Measurements from ENCODE around the gene TRIO. TPM values are rescaled to one million over a fixed set of nuclear protein-coding genes. Genes with fewer than 3 reads are reported as not detected.

TRIO gene
- total RNA-seq, 3 donors from 2014 or later (not counting 1 experiment from before 2014, with no cell fraction given) = 84.6 to 136 (median 94.3) TPM

DNA sequence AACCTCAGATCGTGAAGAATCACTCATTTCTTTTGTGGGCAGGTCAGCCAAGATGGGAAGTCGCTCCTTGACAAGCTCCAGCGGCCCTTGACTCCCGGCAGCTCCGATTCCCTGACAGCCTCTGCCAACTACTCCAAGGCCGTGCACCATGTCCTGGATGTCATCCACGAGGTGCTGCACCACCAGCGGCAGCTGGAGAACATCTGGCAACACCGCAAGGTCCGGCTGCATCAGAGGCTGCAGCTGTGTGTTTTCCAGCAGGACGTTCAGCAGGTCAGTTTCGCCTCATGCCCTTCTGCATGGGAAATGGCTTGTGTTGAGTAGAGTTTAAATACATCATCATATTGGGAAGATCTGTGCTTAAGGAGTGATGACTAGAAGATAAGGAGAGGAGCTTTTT, 173.3 kb downstream of the TRIO start:
- H3K4me3 ChIP-seq (ENCODE audit: low read length) = no peak overlapping the region
- WGBS (ENCODE audit: insufficient coverage) = 94% methylated on average over 12 of the region's 12 CpGs
- DNase-seq (no peak), ATAC-seq (no peak)
- peaks cover 12% of the 10 kb centered on the region for H3K36me3 ChIP-seq (ENCODE audit: control insufficient read depth, insufficient read depth, low read length)
- H3K27ac ChIP-seq (ENCODE audit: low read length) = no peak overlapping the region
- no peaks in the 10 kb centered on the region for H3K4me1 ChIP-seq (ENCODE audit: control insufficient read depth, insufficient read depth, low read length)
- no peaks in the 10 kb centered on the region for H3K9me3 ChIP-seq (ENCODE audit: control insufficient read depth, insufficient read depth, low read length)
- Mint-ChIP-seq H3K36me3 (no peaks in the 10 kb centered on the region), H3K4me1 (peaks cover 0 to 8% of the 10 kb centered on the region in 2 donors), H3K4me3 (no peak overlapping the region), H3K27me3 (ENCODE audit: low read depth in 2 of 2) (no peaks in the 10 kb centered on the region), H3K9me3 (no peaks in the 10 kb centered on the region), H3K27ac (no peak overlapping the region)
- no peaks in the 10 kb centered on the region for H3K27me3 ChIP-seq (ENCODE audit: control insufficient read depth, insufficient read depth, low read length)
- intact Hi-C loops (cut with micrococcal nuclease) = no loop called here
- TF ChIP-seq, protein P1, sequence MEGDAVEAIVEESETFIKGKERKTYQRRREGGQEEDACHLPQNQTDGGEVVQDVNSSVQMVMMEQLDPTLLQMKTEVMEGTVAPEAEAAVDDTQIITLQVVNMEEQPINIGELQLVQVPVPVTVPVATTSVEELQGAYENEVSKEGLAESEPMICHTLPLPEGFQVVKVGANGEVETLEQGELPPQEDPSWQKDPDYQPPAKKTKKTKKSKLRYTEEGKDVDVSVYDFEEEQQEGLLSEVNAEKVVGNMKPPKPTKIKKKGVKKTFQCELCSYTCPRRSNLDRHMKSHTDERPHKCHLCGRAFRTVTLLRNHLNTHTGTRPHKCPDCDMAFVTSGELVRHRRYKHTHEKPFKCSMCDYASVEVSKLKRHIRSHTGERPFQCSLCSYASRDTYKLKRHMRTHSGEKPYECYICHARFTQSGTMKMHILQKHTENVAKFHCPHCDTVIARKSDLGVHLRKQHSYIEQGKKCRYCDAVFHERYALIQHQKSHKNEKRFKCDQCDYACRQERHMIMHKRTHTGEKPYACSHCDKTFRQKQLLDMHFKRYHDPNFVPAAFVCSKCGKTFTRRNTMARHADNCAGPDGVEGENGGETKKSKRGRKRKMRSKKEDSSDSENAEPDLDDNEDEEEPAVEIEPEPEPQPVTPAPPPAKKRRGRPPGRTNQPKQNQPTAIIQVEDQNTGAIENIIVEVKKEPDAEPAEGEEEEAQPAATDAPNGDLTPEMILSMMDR (IDR thresholded peaks at IDR 0.05) = no peak

DNA sequence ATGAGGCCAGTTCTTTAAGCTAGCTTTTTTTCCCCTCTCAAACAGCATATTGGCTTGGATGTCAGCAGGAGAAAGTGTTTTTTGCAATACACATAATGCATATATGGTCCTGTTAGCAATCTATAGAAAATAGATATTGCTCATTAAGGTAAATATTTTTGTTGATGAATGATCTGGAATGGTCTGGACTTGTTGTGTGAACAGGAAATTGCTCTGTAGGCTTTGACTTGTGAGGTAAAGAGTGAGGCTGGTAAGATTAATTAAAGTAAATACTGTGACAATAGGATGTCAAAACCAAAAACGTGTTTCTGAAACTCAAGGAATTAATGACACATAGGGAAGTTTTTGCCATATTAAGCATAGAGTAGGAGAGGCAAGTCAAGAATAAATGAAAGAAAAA, 176.0 kb downstream of the TRIO start:
- ATAC-seq (no peak), DNase-seq (no peak)
- peaks cover 10% of the 10 kb centered on the region for H3K36me3 ChIP-seq (ENCODE audit: control insufficient read depth, insufficient read depth, low read length)
- Mint-ChIP-seq H3K4me1 (peaks cover 0 to 8% of the 10 kb centered on the region in 2 donors), H3K36me3 (no peaks in the 10 kb centered on the region), H3K27ac (no peak overlapping the region), H3K9me3 (no peaks in the 10 kb centered on the region), H3K4me3 (no peak overlapping the region), H3K27me3 (ENCODE audit: low read depth in 2 of 2) (no peaks in the 10 kb centered on the region)
- H3K27ac ChIP-seq (ENCODE audit: low read length) = no peak overlapping the region
- TF ChIP-seq, protein P1 (IDR thresholded peaks at IDR 0.05) = no peak
- WGBS (ENCODE audit: insufficient coverage) = 56% methylated on average over 1 of the region's 1 CpG
- no peak overlapping the region for H3K4me3 ChIP-seq (ENCODE audit: low read length)
- no peaks in the 10 kb centered on the region for H3K9me3 ChIP-seq (ENCODE audit: control insufficient read depth, insufficient read depth, low read length)
- intact Hi-C loops (cut with micrococcal nuclease) = no loop called here
- H3K4me1 ChIP-seq (ENCODE audit: control insufficient read depth, insufficient read depth, low read length) = no peaks in the 10 kb centered on the region
- H3K27me3 ChIP-seq (ENCODE audit: control insufficient read depth, insufficient read depth, low read length) = no peaks in the 10 kb centered on the region

DNA sequence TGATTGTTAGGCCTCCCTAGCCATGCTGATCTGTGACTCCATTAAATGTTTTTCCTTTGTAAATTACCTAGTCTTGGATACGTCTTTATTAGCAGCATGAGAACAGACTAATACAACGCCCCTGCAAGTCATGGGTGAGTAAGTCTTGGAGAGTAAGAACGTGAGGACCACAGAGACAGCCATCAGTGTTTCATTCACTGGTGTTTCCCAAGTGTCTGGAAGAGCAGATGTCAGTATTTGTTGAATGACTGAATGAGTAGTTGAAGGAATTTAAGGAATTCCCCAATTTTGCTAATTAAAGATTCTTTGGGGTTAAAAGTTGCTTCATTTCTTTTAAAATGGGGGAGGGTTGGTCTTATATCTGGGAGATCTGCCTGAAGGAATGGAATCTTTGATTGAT, 178.8 kb downstream of the TRIO start:
- Histone ChIP-seq H3K27me3 (ENCODE audit: control insufficient read depth, insufficient read depth, low read length) (no peaks in the 10 kb centered on the region), H3K4me3 (ENCODE audit: low read length) (no peak overlapping the region), H3K27ac (ENCODE audit: low read length) (no peak overlapping the region), H3K36me3 (ENCODE audit: control insufficient read depth, insufficient read depth, low read length) (peaks cover 4% of the 10 kb centered on the region), H3K4me1 (ENCODE audit: control insufficient read depth, insufficient read depth, low read length) (no peaks in the 10 kb centered on the region), H3K9me3 (ENCODE audit: control insufficient read depth, insufficient read depth, low read length) (no peaks in the 10 kb centered on the region)
- H3K36me3 Mint-ChIP-seq = no peaks in the 10 kb centered on the region
- no peak overlapping the region for H3K4me3 Mint-ChIP-seq
- no peak overlapping the region for H3K27ac Mint-ChIP-seq
- H3K27me3 Mint-ChIP-seq (ENCODE audit: low read depth in 2 of 2) = no peaks in the 10 kb centered on the region
- H3K9me3 Mint-ChIP-seq = no peaks in the 10 kb centered on the region
- H3K4me1 Mint-ChIP-seq = peaks cover 0 to 11% of the 10 kb centered on the region in 2 donors
- 86% methylated on average over 3 of the region's 3 CpGs for WGBS (ENCODE audit: insufficient coverage)
- ATAC-seq (no peak), DNase-seq (no peak)
- intact Hi-C loops (cut with micrococcal nuclease) = no loop called here
- TF ChIP-seq, protein P1 (IDR thresholded peaks at IDR 0.05) = no peak

DNA sequence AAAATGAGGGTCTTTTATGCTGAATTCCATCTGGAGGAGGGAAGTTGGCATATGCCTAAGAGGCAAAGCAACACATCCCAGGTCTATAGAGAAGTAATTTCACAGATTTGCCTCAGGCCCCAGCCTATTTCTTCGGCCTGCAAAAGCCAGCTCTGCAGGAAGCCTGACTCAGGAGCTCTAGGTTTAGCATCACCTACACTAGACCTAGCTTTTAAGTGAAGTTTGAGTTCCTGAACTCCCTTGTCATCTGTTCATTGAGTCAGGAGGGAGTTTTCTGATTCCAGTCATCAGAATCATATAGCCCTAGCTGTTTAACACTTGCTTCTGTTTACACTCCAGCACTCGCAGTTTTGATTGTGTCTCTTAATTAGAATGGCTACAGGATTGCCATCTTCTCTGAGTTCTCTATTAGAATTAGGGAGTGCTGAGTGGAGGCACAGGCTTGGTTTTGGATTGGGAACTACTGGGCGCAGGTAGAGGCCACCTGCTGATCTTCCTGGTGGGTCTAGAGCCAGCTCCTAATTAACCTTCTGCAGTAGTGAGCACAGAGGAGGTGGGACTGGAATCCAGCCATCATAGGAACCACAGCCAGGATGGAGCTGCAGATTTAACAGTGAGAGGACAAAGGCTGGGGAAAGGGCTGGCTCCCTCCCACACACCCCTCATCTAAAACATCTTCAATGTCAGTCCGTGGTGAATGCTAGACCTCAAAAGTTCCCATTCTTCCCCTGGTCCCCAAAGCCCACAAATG, 179.5 kb downstream of the TRIO start:
- DNase-seq (no peak), ATAC-seq (no peak)
- H3K27me3 ChIP-seq (ENCODE audit: control insufficient read depth, insufficient read depth, low read length) = no peaks in the 10 kb centered on the region
- H3K9me3 ChIP-seq (ENCODE audit: control insufficient read depth, insufficient read depth, low read length) = no peaks in the 10 kb centered on the region
- TF ChIP-seq, protein P1 (IDR thresholded peaks at IDR 0.05) = no peak
- Mint-ChIP-seq H3K4me3 (no peak overlapping the region), H3K27ac (no peak overlapping the region), H3K9me3 (no peaks in the 10 kb centered on the region), H3K27me3 (ENCODE audit: low read depth in 2 of 2) (no peaks in the 10 kb centered on the region), H3K36me3 (no peaks in the 10 kb centered on the region), H3K4me1 (peaks cover 0 to 11% of the 10 kb centered on the region in 2 donors)
- intact Hi-C loops (cut with micrococcal nuclease) = no loop called here
- WGBS (ENCODE audit: insufficient coverage) = 74% methylated on average over 4 of the region's 4 CpGs
- no peaks in the 10 kb centered on the region for H3K4me1 ChIP-seq (ENCODE audit: control insufficient read depth, insufficient read depth, low read length)
- no peaks in the 10 kb centered on the region for H3K36me3 ChIP-seq (ENCODE audit: control insufficient read depth, insufficient read depth, low read length)
- H3K4me3 ChIP-seq (ENCODE audit: low read length) = no peak overlapping the region
- no peak overlapping the region for H3K27ac ChIP-seq (ENCODE audit: low read length)
